IMR-90 (cell line): ENCODE data around the gene ARHGAP5. TPM values are rescaled to one million over a fixed set of nuclear protein-coding genes. Genes with fewer than 3 reads are reported as not detected.

Experiments used
- ATAC-seq: fragments of 200-7000 bp; cut with Tn5 transposase; 2 replicates; pipeline ENCODE4 v1.9.1; 2020; ENCODE audit warnings: low read depth, mild to moderate bottlenecking, moderate library complexity
- BruUV-seq: library from RNA; stranded (reverse); fragments of 400-500 nt; replicated peaks from 2 replicates; lab custom pipeline; 2021; lab: Mats Ljungman, UMichigan
- CTCF ChIA-PET: fragments of 300-600 bp; formaldehyde crosslinking; extraction: SDS; loops from one replicate; lab custom pipeline; 2021; ENCODE audit warnings: antibody characterized with exemption; lab: Yijun Ruan, JAX
- POLR2A ChIA-PET: fragments of 300-600 bp; sonication (Branson Sonifier 250); formaldehyde crosslinking; loops from one replicate; lab custom pipeline; 2022; ENCODE audit warnings: antibody characterized with exemption; ENCODE audit not compliant: unreplicated experiment; lab: Charles Lee
- DNase-seq: peaks from one replicate; pipeline ENCODE4 v3.0.0; 2013
- H2AFZ ChIP-seq: replicated peaks from 2 replicates; pipeline ENCODE3; 2013; ENCODE audit warnings: low read length, mild to moderate bottlenecking; ENCODE audit not compliant: poor library complexity
- H2AK5ac ChIP-seq: 2 replicates; pipeline ENCODE4 v1.6.1; 2013; ENCODE audit warnings: low read depth, low read length, inconsistent platforms
- H2AK9ac ChIP-seq: replicated peaks from 2 replicates; pipeline ENCODE3; 2013; ENCODE audit warnings: mild to moderate bottlenecking, low read depth, low read length, moderate library complexity; ENCODE audit not compliant: poor library complexity
- H2BK120ac ChIP-seq: 2 replicates; pipeline ENCODE4 v1.6.1; 2013; ENCODE audit warnings: low read depth, low read length, inconsistent platforms
- H2BK15ac ChIP-seq: 3 replicates; pipeline ENCODE4 v1.6.1; 2013; ENCODE audit warnings: low read depth, low read length, inconsistent platforms
- H2BK20ac ChIP-seq: 2 replicates; pipeline ENCODE4 v1.6.1; 2013; ENCODE audit warnings: low read depth, mild to moderate bottlenecking, inconsistent platforms, low read length, moderate library complexity
- H2BK5ac ChIP-seq: 2 replicates; pipeline ENCODE4 v1.6.1; 2013; ENCODE audit warnings: mild to moderate bottlenecking, low read depth, low read length, inconsistent platforms; ENCODE audit not compliant: poor library complexity, severe bottlenecking
- H3K14ac ChIP-seq: replicated peaks from 2 replicates; pipeline ENCODE4 v1.6.1; 2013; ENCODE audit warnings: low read depth, low read length, inconsistent platforms
- H3K18ac ChIP-seq: 2 replicates; pipeline ENCODE4 v1.6.1; 2013; ENCODE audit warnings: low read depth, low read length, control low read depth
- H3K23ac ChIP-seq: 2 replicates; pipeline ENCODE4 v1.6.1; 2013; ENCODE audit warnings: low read depth, low read length, inconsistent platforms
- H3K27ac ChIP-seq: 2 replicates; pipeline ENCODE4 v1.5.1; 2013; ENCODE audit warnings: mild to moderate bottlenecking, control low read depth, low read length; ENCODE audit not compliant: insufficient read depth
- H3K27me3 ChIP-seq: 2 replicates; pipeline ENCODE4 v1.6.1; 2013; ENCODE audit warnings: low read length; ENCODE audit not compliant: control insufficient read depth, insufficient read depth
- H3K36me3 ChIP-seq: 2 replicates; pipeline ENCODE4 v1.6.1; 2013; ENCODE audit warnings: low read length, mixed read lengths; ENCODE audit not compliant: control insufficient read depth, insufficient read depth
- H3K4ac ChIP-seq: 2 replicates; pipeline ENCODE4 v1.6.1; 2013; ENCODE audit warnings: low read depth, low read length, inconsistent platforms
- H3K4me1 ChIP-seq: 2 replicates; pipeline ENCODE4 v1.6.1; 2013; ENCODE audit warnings: low read length, mixed read lengths; ENCODE audit not compliant: control insufficient read depth, insufficient read depth
- H3K4me2 ChIP-seq: 2 replicates; pipeline ENCODE4 v1.6.1; 2013; ENCODE audit warnings: low read depth, mild to moderate bottlenecking, control low read depth, low read length, moderate library complexity
- H3K4me3 ChIP-seq: 2 replicates; pipeline ENCODE4 v1.5.1; 2013; ENCODE audit warnings: low read depth, mild to moderate bottlenecking, control low read depth, low read length, moderate library complexity; ENCODE audit not compliant: insufficient read depth
- H3K56ac ChIP-seq: 2 replicates; pipeline ENCODE4 v1.6.1; 2013; ENCODE audit warnings: low read length, inconsistent platforms; ENCODE audit not compliant: insufficient read depth; ENCODE audit errors: extremely low read depth
- H3K79me1 ChIP-seq, 2 experiments: 2 replicates each; pipeline ENCODE4 v1.6.1; 2013; ENCODE audit warnings: low read length in 2 of 2, inconsistent platforms in 1 of 2, low read depth in 1 of 2
- H3K9ac ChIP-seq: 2 replicates; pipeline ENCODE4 v1.6.1; 2013; ENCODE audit warnings: low read depth, low read length, control low read depth
- H3K9me1 ChIP-seq: 2 replicates; pipeline ENCODE4 v1.6.1; 2013; ENCODE audit warnings: low read length, inconsistent platforms; ENCODE audit not compliant: insufficient read depth
- H3K9me3 ChIP-seq: 2 replicates; pipeline ENCODE4 v1.6.1; 2013; ENCODE audit warnings: low read length; ENCODE audit not compliant: control insufficient read depth, insufficient read depth
- H4K20me1 ChIP-seq: 2 replicates; pipeline ENCODE4 v1.6.1; 2013; ENCODE audit warnings: low read length, inconsistent platforms; ENCODE audit not compliant: insufficient read depth
- H4K5ac ChIP-seq: 2 replicates; pipeline ENCODE4 v1.6.1; 2013; ENCODE audit warnings: mild to moderate bottlenecking, low read depth, low read length, control low read depth
- H4K8ac ChIP-seq, 2 experiments: 2 replicates each; pipeline ENCODE4 v1.6.1; 2013; ENCODE audit warnings: low read depth in 2 of 2, low read length in 2 of 2, control low read depth in 1 of 2, inconsistent platforms in 1 of 2
- H4K91ac ChIP-seq: 2 replicates; pipeline ENCODE4 v1.6.1; 2013; ENCODE audit warnings: low read depth, low read length, inconsistent platforms; ENCODE audit not compliant: insufficient read depth
- BHLHE40 ChIP-seq: fragments of 150-350 bp; IDR thresholded peaks from 2 replicates; pipeline ENCODE4 v1.6.1; 2016; ENCODE audit warnings: mild to moderate bottlenecking, low read depth, low read length
- CEBPB ChIP-seq: IDR thresholded peaks from 2 replicates; pipeline ENCODE4 v1.6.1; 2012; ENCODE audit warnings: low read depth, low read length, improper control_type of control experiment
- CHD1 ChIP-seq: IDR thresholded peaks from 2 replicates; pipeline ENCODE4 v1.6.1; 2012; ENCODE audit warnings: low read depth, low read length, improper control_type of control experiment
- CTCF ChIP-seq: conservative IDR thresholded peaks from 2 replicates; pipeline ENCODE4 v1.5.1; 2012; ENCODE audit warnings: mild to moderate bottlenecking, low read depth, low read length, improper control_type of control experiment
- ELK1 ChIP-seq: fragments of 150-350 bp; IDR thresholded peaks from 2 replicates; pipeline ENCODE4 v1.6.1; 2016; ENCODE audit warnings: low read depth, mild to moderate bottlenecking, low read length, moderate library complexity, borderline replicate concordance
- FOS ChIP-seq: fragments of 150-350 bp; IDR thresholded peaks from 2 replicates; pipeline ENCODE4 v1.6.1; 2016; ENCODE audit warnings: low read depth, low read length
- MAFK ChIP-seq: IDR thresholded peaks from 2 replicates; pipeline ENCODE4 v1.6.1; 2012; ENCODE audit warnings: low read depth, low read length, improper control_type of control experiment
- MAZ ChIP-seq: IDR thresholded peaks from 2 replicates; pipeline ENCODE4 v1.6.1; 2012; ENCODE audit warnings: low read depth, mild to moderate bottlenecking, low read length, improper control_type of control experiment, moderate library complexity, borderline replicate concordance
- MXI1 ChIP-seq: IDR thresholded peaks from 2 replicates; pipeline ENCODE4 v1.6.1; 2012; ENCODE audit warnings: low read depth, mild to moderate bottlenecking, low read length, moderate library complexity, borderline replicate concordance
- NFE2L2 ChIP-seq: fragments of 150-350 bp; IDR thresholded peaks from 2 replicates; pipeline ENCODE4 v1.6.1; 2016; ENCODE audit warnings: low read depth, mild to moderate bottlenecking, low read length
- POLR2A ChIP-seq: IDR thresholded peaks from 2 replicates; pipeline ENCODE4 v1.6.1; 2012; ENCODE audit warnings: mild to moderate bottlenecking, low read depth, low read length
- RAD21 ChIP-seq: IDR thresholded peaks from 2 replicates; pipeline ENCODE4 v1.6.1; 2012; ENCODE audit warnings: low read length, improper control_type of control experiment
- RCOR1 ChIP-seq: IDR thresholded peaks from 2 replicates; pipeline ENCODE4 v1.6.1; 2012; ENCODE audit warnings: mild to moderate bottlenecking, low read length, improper control_type of control experiment; ENCODE audit not compliant: insufficient replicate concordance
- RFX5 ChIP-seq: IDR thresholded peaks from 2 replicates; pipeline ENCODE4 v1.8.0; 2012; ENCODE audit warnings: low read depth, mild to moderate bottlenecking, low read length, moderate library complexity
- SMC3 ChIP-seq: fragments of 150-350 bp; IDR thresholded peaks from 2 replicates; pipeline ENCODE4 v1.6.1; 2016; ENCODE audit warnings: low read depth, mild to moderate bottlenecking, antibody characterized with exemption, low read length, moderate library complexity
- USF2 ChIP-seq: fragments of 150-350 bp; IDR thresholded peaks from 2 replicates; pipeline ENCODE4 v1.6.1; 2017; ENCODE audit warnings: mild to moderate bottlenecking, antibody characterized with exemption, low read length, low read depth
- WGBS, 2 experiments: methylation state at CpG; one replicate each; pipeline versions ENCODE4 v1.1.5 to v1.1.7; 2013; ENCODE audit warnings: missing lambda C conversion rate in 2 of 2; ENCODE audit not compliant: insufficient read length in 1 of 2; ENCODE audit errors: extremely low coverage in 2 of 2; 5-methylcytosine and 5-hydroxymethylcytosine counted together
- dilution Hi-C: fragments of 300-500 bp; cut with HindIII; formaldehyde crosslinking; loops from one replicate; pipeline ENCODE4 v1.14.3; 2018; ENCODE audit warnings: low sequenced_read_pairs; ENCODE audit not compliant: unreplicated experiment
- in situ Hi-C: fragments of 300-500 bp; cut with MboI; formaldehyde crosslinking; loops from 3 replicates; pipeline ENCODE4 v1.14.3; 2019; ENCODE audit warnings: low sequenced_read_pairs, inconsistent platforms, mixed read lengths
- intact Hi-C: fragments of 100-400 bp; cut with micrococcal nuclease; formaldehyde crosslinking; loops from 2 replicates; pipeline ENCODE4 v1.10.0; 2022
- polyA plus RNA-seq, 3 experiments: library from polyadenylated mRNA; depleted of rRNA; stranded (reverse); fragments of >200 nt; gene quantifications; 2 replicates each; pipeline ENCODE4 v1.2.3, GENCODE V29; 2012; ENCODE audit warnings: low replicate concordance in 1 of 3
- total RNA-seq: library from RNA; depleted of rRNA; stranded (reverse); fragments of >200 nt; gene quantifications from 2 replicates; pipeline ENCODE4 v1.2.3, GENCODE V29; 2012

The ARHGAP5 gene
- total and polyA plus RNA-seq, 2 of the 4 experiments (the other 2 are of a cell fraction) = 7.4 to 45.3 TPM

- Histone ChIP-seq H4K20me1 (no peaks in the 10 kb centered on the region), H3K79me1 (peaks cover 2 to 3% of the 10 kb centered on the region in 2 experiments), H2AK5ac (no peak overlapping the region), H4K5ac (no peak overlapping the region), H3K56ac (no peak overlapping the region), H3K23ac (no peak overlapping the region), H3K18ac (no peak overlapping the region), H3K9ac (no peak overlapping the region), H3K9me3 (no peaks in the 10 kb centered on the region), H2BK20ac (no peak overlapping the region), H3K4me2 (no peak overlapping the region), H2BK15ac (no peak overlapping the region), H3K4ac (no peak overlapping the region), H4K8ac (no peak overlapping the region), H3K4me3 (no peak overlapping the region), H2AK9ac (no peak overlapping the region), H3K36me3 (peaks cover 21% of the 10 kb centered on the region), H2BK5ac (no peak overlapping the region), H3K9me1 (0 out of 2 replicates have a peak, but pooled peaks cover 3% of the 10 kb centered on the region), H3K27ac (no peak overlapping the region), H2AFZ (no peak overlapping the region), H3K4me1 (no peaks in the 10 kb centered on the region), H3K14ac (no peak overlapping the region), H2BK120ac (no peak overlapping the region), H3K27me3 (no peaks in the 10 kb centered on the region), H4K91ac (no peak overlapping the region)
- TF ChIP-seq NFE2L2 = no peak
- no peak for TF ChIP-seq CEBPB
- TF ChIP-seq SMC3 = no peak
- TF ChIP-seq BHLHE40 = no peak
- TF ChIP-seq FOS = no peak
- no peak for TF ChIP-seq MAFK
- TF ChIP-seq CTCF = no peak
- no peak for TF ChIP-seq CHD1
- no peak for TF ChIP-seq ELK1
- no peak for TF ChIP-seq USF2
- no peak for TF ChIP-seq POLR2A
- no peak for TF ChIP-seq RAD21
- no peak for TF ChIP-seq RCOR1
- no peak for TF ChIP-seq RFX5
- TF ChIP-seq MAZ = no peak
- TF ChIP-seq MXI1 = no peak
- dilution Hi-C loops = no loop called here
- ChIA-PET POLR2A (no interaction called here), CTCF (no interaction called here)
- ATAC-seq (no peak), DNase-seq (no peak)
- intact Hi-C loops = loop anchor here (5.0 kb wide), 1 partner anchor 33 kb away; no protein-coding TSS in a partner anchor
- in situ Hi-C loops = no loop called here
- no CpG with 5 or more reads among the region's 2 CpGs for WGBS, 2 experiments
- no TSS peak for BruUV-seq
These were observed 73.3 kb downstream of the ARHGAP5 start for GRCh38 chr14:32150392-32150791.
